Daoy (cell line): Measurements from ENCODE around the gene TUBB6. TPM values are rescaled to one million over a fixed set of nuclear protein-coding genes. Genes with fewer than 3 reads are reported as not detected.

Source experiments
- DNase-seq: peaks from one replicate; pipeline ENCODE4 v3.0.0-alpha.2; 2015; ENCODE audit warnings: low read depth
- total RNA-seq: library from RNA; depleted of rRNA; stranded (reverse); fragments of >200 nt; shearing (Covaris generic); gene quantifications from 2 replicates; pipeline ENCODE4 v1.2.3, GENCODE V29; 2014; rRNA removed

TUBB6 gene
- total RNA-seq = 231 and 254 TPM in 2 replicates

GRCh38 chr18:12307701-12308385 lies at the start of gene TUBB6:
TUBB6 (plus strand) TSS chr18:12308241; CDS start chr18:12308293, 52 bp downstream.
- peak; percentile 87 for DNase-seq

- DNase-seq = no peak
These were observed 49.0 kb upstream of the TUBB6 start for GRCh38 chr18:12258719-12259705.

- no peak for DNase-seq
These were observed 45.3 kb upstream of the TUBB6 start for GRCh38 chr18:12262748-12263147.

- DNase-seq = no peak
These were observed 43.2 kb upstream of the TUBB6 start for GRCh38 chr18:12264864-12265263.

- DNase-seq = peak; percentile 82
These were observed 36.4 kb upstream of the TUBB6 start for GRCh38 chr18:12271376-12272235.

- DNase-seq = no peak
These were observed 33.2 kb upstream of the TUBB6 start for GRCh38 chr18:12274793-12275192.

- no peak for DNase-seq
These were observed 31.1 kb upstream of the TUBB6 start for GRCh38 chr18:12276736-12277554.

- peak; percentile 50 for DNase-seq
These were observed 29.8 kb upstream of the TUBB6 start for GRCh38 chr18:12278215-12278671.

- peak; percentile 94 for DNase-seq
These were observed 29.0 kb upstream of the TUBB6 start for GRCh38 chr18:12278741-12279682.

- DNase-seq = no peak
These were observed 28.1 kb upstream of the TUBB6 start for GRCh38 chr18:12279781-12280531.

- DNase-seq = no peak
These were observed 26.2 kb upstream of the TUBB6 start for GRCh38 chr18:12281861-12282260.

- peak; percentile 67 for DNase-seq
These were observed 25.5 kb upstream of the TUBB6 start for GRCh38 chr18:12282442-12283039.

- DNase-seq = peak; percentile 57
These were observed 24.8 kb upstream of the TUBB6 start for GRCh38 chr18:12283256-12283655.

- DNase-seq = no peak
These were observed 24.4 kb upstream of the TUBB6 start for GRCh38 chr18:12283666-12284065.

- DNase-seq = no peak
These were observed 20.8 kb upstream of the TUBB6 start for GRCh38 chr18:12287131-12287681.

- peak; percentile 53 for DNase-seq
These were observed 20.2 kb upstream of the TUBB6 start for GRCh38 chr18:12287684-12288402.

GRCh38 chr18:12288403-12288755 lies 19.7 kb upstream of the TUBB6 start:
- DNase-seq = no peak

- no peak for DNase-seq
These were observed 18.0 kb upstream of the TUBB6 start for GRCh38 chr18:12290086-12290485.
